IPS-15b (cell line): ENCODE data around the gene MSTN.
"Not testable (repeated sequence)": the region's sequence is repeated elsewhere in the genome, so short reads cannot be mapped to it uniquely, and the experiment has no call there.

Experiments
- H3K27me3 ChIP-seq: one replicate; pipeline ENCODE4 v1.6.1; 2013; ENCODE audit warnings: low read length; ENCODE audit not compliant: control insufficient read depth, insufficient read depth
- H3K36me3 ChIP-seq: one replicate; pipeline ENCODE4 v1.6.1; 2013; ENCODE audit warnings: low read length; ENCODE audit not compliant: control insufficient read depth, insufficient read depth
- H3K4me1 ChIP-seq: one replicate; pipeline ENCODE4 v1.6.1; 2013; ENCODE audit warnings: mild to moderate bottlenecking, low read length; ENCODE audit not compliant: control insufficient read depth, insufficient read depth
- H3K4me3 ChIP-seq: one replicate; pipeline ENCODE4 v1.5.1; 2013; ENCODE audit warnings: low read depth, low read length
- H3K9ac ChIP-seq: one replicate; pipeline ENCODE4 v1.6.1; 2013; ENCODE audit warnings: low read depth, mild to moderate bottlenecking, low read length
- H3K9me3 ChIP-seq: one replicate; pipeline ENCODE4 v1.6.1; 2013; ENCODE audit warnings: mild to moderate bottlenecking, low read length; ENCODE audit not compliant: control insufficient read depth, insufficient read depth

Gene MSTN

GRCh38 chr2:190023860-190024259 is 38.7 kb downstream of the MSTN start:
- no peak overlapping the region for H3K9ac ChIP-seq
- no peaks in the 10 kb centered on the region for H3K36me3 ChIP-seq
- H3K9me3 ChIP-seq, result no peaks in the 10 kb centered on the region
- H3K4me3 ChIP-seq, result no peak overlapping the region
- H3K4me1 ChIP-seq, result no peaks in the 10 kb centered on the region
- H3K27me3 ChIP-seq, result no peaks in the 10 kb centered on the region

GRCh38 chr2:190020720-190021119 is 41.8 kb downstream of the MSTN start:
- Histone ChIP-seq H3K27me3 (no peaks in the 10 kb centered on the region), H3K36me3 (no peaks in the 10 kb centered on the region), H3K9ac (no peak overlapping the region), H3K4me3 (no peak overlapping the region), H3K9me3 (no peaks in the 10 kb centered on the region), H3K4me1 (no peaks in the 10 kb centered on the region)

GRCh38 chr2:190017837-190018236 is 44.7 kb downstream of the MSTN start:
- no peaks in the 10 kb centered on the region for H3K27me3 ChIP-seq
- H3K4me3 ChIP-seq, result no peak overlapping the region
- no peak overlapping the region for H3K9ac ChIP-seq
- no peaks in the 10 kb centered on the region for H3K4me1 ChIP-seq
- H3K36me3 ChIP-seq, result no peaks in the 10 kb centered on the region
- peaks cover 4% of the 10 kb centered on the region for H3K9me3 ChIP-seq

GRCh38 chr2:190015969-190016368 is 46.6 kb downstream of the MSTN start:
- not testable (repeated sequence) for H3K36me3 ChIP-seq, H3K4me1 ChIP-seq, H3K27me3 ChIP-seq, H3K9me3 ChIP-seq, H3K4me3 ChIP-seq, H3K9ac ChIP-seq
